T-cell (primary cell): ENCODE data around the gene COQ3. TPM values are rescaled to one million over a fixed set of nuclear protein-coding genes. Genes with fewer than 3 reads are reported as not detected.

Experiments
- ATAC-seq, 4 experiments: fragments of 200-7000 bp in 3 of 4; fragments of 150-1000 bp in 1 of 4; cut with Tn5 transposase; replicated peaks in 1 of 4; 1 replicate in 3 of 4; 2 replicates in 1 of 4; pipeline ENCODE4 v1.10.0; 2021; ENCODE audit warnings: moderate library complexity in 3 of 4, mild to moderate bottlenecking in 2 of 4, moderate number of reproducible peaks in 1 of 4
- CTCF ChIA-PET, 2 donors: fragments of 300-600 bp; sonication (Branson Sonifier 250); formaldehyde crosslinking; loops; one replicate each; lab custom pipeline; 2022; ENCODE audit warnings: antibody characterized with exemption in 2 of 2; lab: Charles Lee
- POLR2A ChIA-PET, 2 donors: fragments of 300-600 bp; sonication (Branson Sonifier 250); formaldehyde crosslinking; loops; one replicate each; lab custom pipeline; 2022; ENCODE audit warnings: antibody characterized with exemption in 2 of 2; lab: Charles Lee
- DNase-seq, 35 experiments: peaks; one replicate each; pipeline versions ENCODE4 v3.0.0 to v3.0.0-alpha.2; 2013 to 2023
- H3K27ac ChIP-seq: one replicate; pipeline ENCODE4 v1.5.1; 2013; ENCODE audit warnings: low read length
- H3K27me3 ChIP-seq, 2 experiments: replicated peaks in 1 of 2; 1 replicate in 1 of 2; 2 replicates in 1 of 2; pipeline versions ENCODE4 v1.6.1 to v1.7.0; 2013; ENCODE audit warnings: low read length in 1 of 2, mixed read lengths in 1 of 2; ENCODE audit not compliant: control insufficient read depth in 2 of 2, insufficient read depth in 2 of 2; ENCODE audit errors: extremely low read depth in 1 of 2
- H3K36me3 ChIP-seq, 2 donors: 1 replicate in 1 of 2; 2 replicates in 1 of 2; pipeline versions ENCODE4 v1.6.1 to v1.7.0; 2013; ENCODE audit warnings: low read length in 1 of 2; ENCODE audit not compliant: control insufficient read depth in 2 of 2, insufficient read depth in 1 of 2; ENCODE audit errors: extremely low read depth in 1 of 2
- H3K4me1 ChIP-seq, 2 experiments: 1 replicate in 1 of 2; 2 replicates in 1 of 2; pipeline versions ENCODE4 v1.6.1 to v1.7.0; 2013; ENCODE audit warnings: low read length in 2 of 2, mixed read lengths in 1 of 2; ENCODE audit not compliant: insufficient read depth in 2 of 2, control insufficient read depth in 1 of 2; ENCODE audit errors: extremely low read depth in 1 of 2
- H3K4me3 ChIP-seq, 2 donors: 1 replicate in 1 of 2; 2 replicates in 1 of 2; pipeline versions ENCODE4 v1.5.1 to v1.7.0; 2013; ENCODE audit warnings: mild to moderate bottlenecking in 2 of 2, low read length in 1 of 2, moderate library complexity in 1 of 2; ENCODE audit not compliant: control insufficient read depth in 1 of 2; ENCODE audit errors: extremely low read depth in 1 of 2
- H3K9me3 ChIP-seq: 2 replicates; pipeline ENCODE4 v1.7.0; 2013
- H3K27ac Mint-ChIP-seq, 2 donors: one replicate each; pipeline ENCODE4 v1.8.0; 2020 to 2021; ENCODE audit warnings: mild to moderate bottlenecking in 2 of 2, mixed read lengths in 2 of 2
- H3K27me3 Mint-ChIP-seq, 2 donors: one replicate each; pipeline ENCODE4 v1.8.0; 2021 to 2022; ENCODE audit warnings: mixed read lengths in 2 of 2
- H3K36me3 Mint-ChIP-seq: one replicate; pipeline ENCODE4 v1.8.0; 2021; ENCODE audit warnings: mixed read lengths
- H3K4me1 Mint-ChIP-seq, 3 donors: one replicate each; pipeline ENCODE4 v1.8.0; 2020 to 2022; ENCODE audit warnings: mixed read lengths in 3 of 3, mild to moderate bottlenecking in 1 of 3
- H3K4me3 Mint-ChIP-seq, 3 donors: one replicate each; pipeline ENCODE4 v1.8.0; 2020 to 2022; ENCODE audit warnings: mild to moderate bottlenecking in 3 of 3, mixed read lengths in 3 of 3, moderate library complexity in 3 of 3
- H3K9me3 Mint-ChIP-seq, 3 donors: one replicate each; pipeline ENCODE4 v1.8.0; 2020 to 2022; ENCODE audit warnings: mixed read lengths in 3 of 3
- WGBS: methylation state at CpG from one replicate; pipeline ENCODE4 v1.1.5; 2013; ENCODE audit warnings: missing lambda C conversion rate; ENCODE audit not compliant: insufficient coverage; 5-methylcytosine and 5-hydroxymethylcytosine counted together
- total RNA-seq, 35 experiments: library from RNA in 6 of 35; stranded (reverse) in 6 of 35; fragments of 120-200 nt in 1 of 35; gene quantifications; one replicate each; pipeline versions ENCODE4 v1.2.1 to v1.2.4 and lab custom pipeline; 2013 to 2026

COQ3 gene
- total RNA-seq, 5 donors from 2014 or later (not counting 1 experiment from before 2014, with no cell fraction given) = 2.0 to 5.0 (median 2.9) TPM

GRCh38 chr6:99369533-99369932 is 24.5 kb downstream of the COQ3 start:
- Histone ChIP-seq H3K9me3 (no peaks in the 10 kb centered on the region), H3K27me3 (no peaks in the 10 kb centered on the region), H3K4me1 (no peaks in the 10 kb centered on the region), H3K27ac (no peak overlapping the region), H3K4me3 (no peak overlapping the region), H3K36me3 (no peaks in the 10 kb centered on the region)
- H3K4me3 Mint-ChIP-seq = no peak overlapping the region
- H3K36me3 Mint-ChIP-seq = peaks cover 4% of the 10 kb centered on the region
- POLR2A ChIA-PET = no interaction called here
- H3K9me3 Mint-ChIP-seq = no peaks in the 10 kb centered on the region
- CTCF ChIA-PET = interaction anchor here in 1 of 2 donors (0.8 kb wide), 1 partner anchor 16 kb away, joined by 4 read pairs; no protein-coding TSS in a partner anchor
- H3K4me1 Mint-ChIP-seq = no peaks in the 10 kb centered on the region
- no peak for DNase-seq
- no peaks in the 10 kb centered on the region for H3K27me3 Mint-ChIP-seq
- ATAC-seq = no peak
- no peak overlapping the region for H3K27ac Mint-ChIP-seq

DNA sequence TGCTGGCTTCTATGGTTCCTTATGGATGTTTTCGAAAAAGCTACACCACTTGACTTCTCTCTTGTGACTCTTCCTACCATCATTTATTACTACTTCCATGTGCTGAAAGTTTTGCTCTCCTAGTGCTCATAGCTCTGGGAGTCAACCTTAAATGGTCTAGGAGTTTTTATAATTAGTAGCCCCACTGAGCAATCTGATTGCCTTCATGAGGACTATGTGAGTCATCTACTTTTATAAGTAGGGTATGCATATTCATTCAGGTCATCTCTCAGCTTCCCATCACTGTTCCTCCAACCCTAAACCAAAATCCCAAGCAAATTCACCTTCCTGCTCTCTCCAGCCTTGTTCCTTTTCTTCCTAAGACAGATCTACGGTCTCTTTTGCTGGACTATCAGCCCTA is 27.1 kb downstream of the COQ3 start:
- no peak overlapping the region for H3K27ac ChIP-seq
- no peaks in the 10 kb centered on the region for H3K9me3 ChIP-seq
- H3K36me3 ChIP-seq = no peaks in the 10 kb centered on the region
- Mint-ChIP-seq H3K27ac (no peak overlapping the region), H3K27me3 (peaks cover 0 to 4% of the 10 kb centered on the region in 2 donors), H3K4me3 (no peak overlapping the region), H3K9me3 (no peaks in the 10 kb centered on the region), H3K36me3 (peaks cover 4% of the 10 kb centered on the region), H3K4me1 (no peaks in the 10 kb centered on the region)
- H3K4me3 ChIP-seq = no peak overlapping the region
- H3K27me3 ChIP-seq = peaks cover 0 to under 1% of the 10 kb centered on the region in 2 experiments
- no peak for ATAC-seq
- DNase-seq = no peak
- H3K4me1 ChIP-seq = no peaks in the 10 kb centered on the region
- ChIA-PET POLR2A (no interaction called here), CTCF (interaction anchor here in 1 of 2 donors (0.6 kb wide), 1 partner anchor 223 kb away, joined by 3 read pairs; no protein-coding TSS in a partner anchor)
- WGBS = no CpG with 5 or more reads among the region's 2 CpGs

DNA sequence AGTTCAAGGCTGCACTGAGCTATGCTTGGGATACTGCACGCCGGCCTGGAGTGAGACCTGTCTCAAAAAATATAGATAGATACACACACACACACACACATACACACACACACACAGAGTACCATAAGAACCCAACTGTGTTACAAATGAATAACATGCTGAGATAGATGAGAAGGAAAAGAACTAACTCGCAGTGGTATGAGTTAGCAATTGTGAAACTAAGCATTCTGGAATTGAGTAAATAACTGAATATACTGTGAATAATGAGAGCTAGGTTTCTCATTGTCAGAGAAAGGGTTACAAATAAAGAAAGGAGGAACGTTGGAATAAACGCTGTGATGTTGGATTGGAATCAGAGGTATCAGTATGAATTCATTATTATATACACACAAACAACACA is 30.0 kb downstream of the COQ3 start:
- Histone ChIP-seq H3K27ac (no peak overlapping the region), H3K4me1 (no peaks in the 10 kb centered on the region), H3K9me3 (no peaks in the 10 kb centered on the region), H3K36me3 (no peaks in the 10 kb centered on the region), H3K27me3 (peaks cover 0 to 2% of the 10 kb centered on the region in 2 experiments), H3K4me3 (no peak overlapping the region)
- Mint-ChIP-seq H3K27ac (no peak overlapping the region), H3K4me1 (no peaks in the 10 kb centered on the region), H3K4me3 (no peak overlapping the region), H3K27me3 (peaks cover 11 to 17% of the 10 kb centered on the region in 2 donors), H3K36me3 (no peaks in the 10 kb centered on the region), H3K9me3 (no peaks in the 10 kb centered on the region)
- DNase-seq (no peak), ATAC-seq (no peak)
- CTCF ChIA-PET = no interaction called here
- whole genome bisulfite sequencing = 29% methylated on average over 1 of the region's 5 CpGs
- POLR2A ChIA-PET = no interaction called here

DNA sequence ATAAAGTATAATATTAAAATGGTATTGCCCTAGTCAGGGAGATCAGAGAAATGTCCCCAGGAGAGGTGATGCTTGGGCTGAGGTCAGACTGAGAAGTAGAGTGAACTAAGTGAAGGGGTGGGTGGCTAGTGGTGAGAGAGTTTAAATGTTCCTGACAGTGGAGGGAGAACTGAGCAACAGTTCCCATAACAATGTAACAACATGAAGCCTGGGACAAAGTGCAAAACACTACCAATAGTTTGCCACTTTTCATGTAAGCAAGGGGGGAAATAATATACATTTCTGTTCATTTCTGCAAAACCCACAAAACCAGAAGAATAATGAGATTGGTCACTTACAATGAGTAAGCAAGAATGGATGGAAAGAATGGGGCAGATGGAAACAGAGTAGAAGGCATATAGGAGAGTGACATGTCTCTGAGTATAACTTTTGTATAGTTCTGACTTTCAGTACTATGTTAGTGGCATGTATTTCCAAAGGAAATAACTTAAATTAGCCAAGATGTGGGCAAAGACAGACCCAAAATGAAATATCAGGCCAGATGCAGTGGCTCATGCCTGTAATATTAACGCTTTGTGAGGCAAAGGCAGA is 31.2 kb downstream of the COQ3 start:
- no peaks in the 10 kb centered on the region for H3K36me3 Mint-ChIP-seq
- Histone ChIP-seq H3K4me3 (no peak overlapping the region), H3K27me3 (peaks cover 0 to 4% of the 10 kb centered on the region in 2 experiments), H3K27ac (no peak overlapping the region), H3K4me1 (no peaks in the 10 kb centered on the region), H3K36me3 (no peaks in the 10 kb centered on the region), H3K9me3 (no peaks in the 10 kb centered on the region)
- H3K4me1 Mint-ChIP-seq = no peaks in the 10 kb centered on the region
- no peak overlapping the region for H3K27ac Mint-ChIP-seq
- no peak for ATAC-seq
- no peak for DNase-seq
- POLR2A ChIA-PET = no interaction called here
- no peak overlapping the region for H3K4me3 Mint-ChIP-seq
- 60% methylated on average over 1 of the region's 1 CpG for WGBS
- CTCF ChIA-PET = interaction anchor here in 1 of 2 donors (0.6 kb wide), 1 partner anchor 51 kb away, joined by 4 read pairs; no protein-coding TSS in a partner anchor
- H3K9me3 Mint-ChIP-seq = no peaks in the 10 kb centered on the region
- peaks cover 11 to 17% of the 10 kb centered on the region in 2 donors for H3K27me3 Mint-ChIP-seq

GRCh38 chr6:99359800-99360199 is 34.2 kb downstream of the COQ3 start:
- CTCF ChIA-PET = no interaction called here
- H3K4me1 Mint-ChIP-seq = no peaks in the 10 kb centered on the region
- Histone ChIP-seq H3K27ac (no peak overlapping the region), H3K36me3 (no peaks in the 10 kb centered on the region), H3K27me3 (peaks cover 3 to 4% of the 10 kb centered on the region in 2 experiments), H3K9me3 (no peaks in the 10 kb centered on the region), H3K4me3 (no peak overlapping the region), H3K4me1 (no peaks in the 10 kb centered on the region)
- no peak for ATAC-seq
- H3K27me3 Mint-ChIP-seq = peaks cover 28 to 33% of the 10 kb centered on the region in 2 donors
- H3K9me3 Mint-ChIP-seq = no peaks in the 10 kb centered on the region
- no CpG with 5 or more reads among the region's 1 CpG for WGBS
- DNase-seq = no peak
- POLR2A ChIA-PET = no interaction called here
- H3K27ac Mint-ChIP-seq = no peak overlapping the region
- H3K36me3 Mint-ChIP-seq = no peaks in the 10 kb centered on the region
- no peak overlapping the region for H3K4me3 Mint-ChIP-seq

GRCh38 chr6:99356641-99357040 is 37.4 kb downstream of the COQ3 start:
- Histone ChIP-seq H3K27ac (no peak overlapping the region), H3K4me3 (no peak overlapping the region), H3K9me3 (no peaks in the 10 kb centered on the region), H3K36me3 (no peaks in the 10 kb centered on the region), H3K4me1 (no peaks in the 10 kb centered on the region), H3K27me3 (peaks cover 2 to 16% of the 10 kb centered on the region in 2 experiments)
- Mint-ChIP-seq H3K4me1 (no peaks in the 10 kb centered on the region), H3K4me3 (no peak overlapping the region), H3K9me3 (no peaks in the 10 kb centered on the region), H3K36me3 (no peaks in the 10 kb centered on the region), H3K27ac (no peak overlapping the region), H3K27me3 (peaks cover 33 to 55% of the 10 kb centered on the region in 2 donors)
- WGBS = 75% methylated on average over 1 of the region's 1 CpG
- CTCF ChIA-PET = no interaction called here
- ATAC-seq = no peak
- POLR2A ChIA-PET = no interaction called here
- no peak for DNase-seq
